ENCODE data around the gene SLC25A29.

The SLC25A29 gene

GRCh38 chr14:100295376-100296105 is 10.7 kb downstream of the SLC25A29 start:
- WGBS (ENCODE audit: extremely low coverage, insufficient coverage, insufficient read length) = no CpG with 5 or more reads among the region's 16 CpGs
- Histone ChIP-seq H3K79me2 (ENCODE audit: control insufficient read depth, insufficient read depth, low read length, poor library complexity) (no peaks in the 10 kb centered on the region), H2AK5ac (ENCODE audit: low read length) (no peak overlapping the region), H2BK120ac (ENCODE audit: insufficient read depth, low read length, poor library complexity) (no peak overlapping the region), H4K91ac (ENCODE audit: low read depth, low read length) (no peak overlapping the region), H3K18ac (ENCODE audit: low read length) (no peak overlapping the region), H3K4ac (ENCODE audit: low read depth, low read length) (no peak overlapping the region), H3K27ac (ENCODE audit: low read depth, low read length) (no peak overlapping the region), H2BK5ac (ENCODE audit: low read depth, low read length, poor library complexity) (no peak overlapping the region), H3K23ac (ENCODE audit: low read length) (no peak overlapping the region), H3K4me3 (ENCODE audit: low read depth, low read length) (no peak overlapping the region), H3K27me3 (ENCODE audit: insufficient read depth, low read length) (no peaks in the 10 kb centered on the region), H3K9me3 (ENCODE audit: insufficient read depth, low read depth, low read length) (peaks cover 2% of the 10 kb centered on the region), H3K14ac (ENCODE audit: low read length) (no peak overlapping the region), H3K9ac (ENCODE audit: low read length) (no peak overlapping the region), H3K36me3 (ENCODE audit: control insufficient read depth in 1 of 2, insufficient read depth in 2 of 2, low read length in 2 of 2) (peaks cover 26 to 39% of the 10 kb centered on the region in 2 experiments), H4K8ac (ENCODE audit: low read depth, low read length) (no peak overlapping the region), H2AFZ (ENCODE audit: insufficient read depth, low read length, poor library complexity) (no peak overlapping the region), H3K79me1 (ENCODE audit: low read length) (no peaks in the 10 kb centered on the region), H2BK12ac (ENCODE audit: low read length) (no peak overlapping the region), H3K4me1 (ENCODE audit: control insufficient read depth in 1 of 2, insufficient read depth in 2 of 2, low read length in 2 of 2) (no peaks in the 10 kb centered on the region), H3K4me2 (ENCODE audit: low read length) (no peak overlapping the region), H4K12ac (ENCODE audit: low read depth, low read length) (no peak overlapping the region)
- DNase-seq = no peak

- H3K79me1 ChIP-seq (ENCODE audit: low read length) = no peaks in the 10 kb centered on the region
- no peak for DNase-seq
- H4K91ac ChIP-seq (ENCODE audit: low read depth, low read length) = no peak overlapping the region
- H2BK5ac ChIP-seq (ENCODE audit: low read depth, low read length, poor library complexity) = no peak overlapping the region
- no peak overlapping the region for H3K9ac ChIP-seq (ENCODE audit: low read length)
- WGBS (ENCODE audit: extremely low coverage, insufficient coverage, insufficient read length) = no CpG with 5 or more reads among the region's 2 CpGs
- no peak overlapping the region for H3K14ac ChIP-seq (ENCODE audit: low read length)
- H4K12ac ChIP-seq (ENCODE audit: low read depth, low read length) = no peak overlapping the region
- H2AFZ ChIP-seq (ENCODE audit: insufficient read depth, low read length, poor library complexity) = no peak overlapping the region
- H3K23ac ChIP-seq (ENCODE audit: low read length) = no peak overlapping the region
- no peak overlapping the region for H4K8ac ChIP-seq (ENCODE audit: low read depth, low read length)
- H3K18ac ChIP-seq (ENCODE audit: low read length) = no peak overlapping the region
- no peak overlapping the region for H3K27ac ChIP-seq (ENCODE audit: low read depth, low read length)
- H2BK120ac ChIP-seq (ENCODE audit: insufficient read depth, low read length, poor library complexity) = no peak overlapping the region
- H3K79me2 ChIP-seq (ENCODE audit: control insufficient read depth, insufficient read depth, low read length, poor library complexity) = no peaks in the 10 kb centered on the region
- H3K27me3 ChIP-seq (ENCODE audit: insufficient read depth, low read length) = no peaks in the 10 kb centered on the region
- H2AK5ac ChIP-seq (ENCODE audit: low read length) = no peak overlapping the region
- no peak overlapping the region for H3K4me3 ChIP-seq (ENCODE audit: low read depth, low read length)
- H3K4me1 ChIP-seq (ENCODE audit: control insufficient read depth in 1 of 2, insufficient read depth in 2 of 2, low read length in 2 of 2) = peaks cover 0 to 5% of the 10 kb centered on the region in 2 experiments
- peaks cover 2% of the 10 kb centered on the region for H3K9me3 ChIP-seq (ENCODE audit: insufficient read depth, low read depth, low read length)
- H3K4ac ChIP-seq (ENCODE audit: low read depth, low read length) = no peak overlapping the region
- H3K4me2 ChIP-seq (ENCODE audit: low read length) = no peak overlapping the region
- H3K36me3 ChIP-seq (ENCODE audit: control insufficient read depth in 1 of 2, insufficient read depth in 2 of 2, low read length in 2 of 2) = peaks cover 28 to 41% of the 10 kb centered on the region in 2 experiments
- H2BK12ac ChIP-seq (ENCODE audit: low read length) = no peak overlapping the region
Observed at GRCh38 chr14:100294963-100295330, 11.3 kb downstream of the SLC25A29 start.

GRCh38 chr14:100294213-100294962 is 11.9 kb downstream of the SLC25A29 start:
- no peak overlapping the region for H2AK5ac ChIP-seq (ENCODE audit: low read length)
- H3K4ac ChIP-seq (ENCODE audit: low read depth, low read length) = no peak overlapping the region
- no peak overlapping the region for H3K18ac ChIP-seq (ENCODE audit: low read length)
- DNase-seq = no peak
- no peak overlapping the region for H3K4me2 ChIP-seq (ENCODE audit: low read length)
- no peak overlapping the region for H3K23ac ChIP-seq (ENCODE audit: low read length)
- no peak overlapping the region for H2BK120ac ChIP-seq (ENCODE audit: insufficient read depth, low read length, poor library complexity)
- H4K91ac ChIP-seq (ENCODE audit: low read depth, low read length) = no peak overlapping the region
- H2BK12ac ChIP-seq (ENCODE audit: low read length) = no peak overlapping the region
- peaks cover 2% of the 10 kb centered on the region for H3K9me3 ChIP-seq (ENCODE audit: insufficient read depth, low read depth, low read length)
- no peak overlapping the region for H3K4me3 ChIP-seq (ENCODE audit: low read depth, low read length)
- H2AFZ ChIP-seq (ENCODE audit: insufficient read depth, low read length, poor library complexity) = no peak overlapping the region
- H3K9ac ChIP-seq (ENCODE audit: low read length) = no peak overlapping the region
- H3K79me2 ChIP-seq (ENCODE audit: control insufficient read depth, insufficient read depth, low read length, poor library complexity) = no peaks in the 10 kb centered on the region
- no peak overlapping the region for H3K27ac ChIP-seq (ENCODE audit: low read depth, low read length)
- no CpG with 5 or more reads among the region's 12 CpGs for WGBS (ENCODE audit: extremely low coverage, insufficient coverage, insufficient read length)
- no peak overlapping the region for H3K14ac ChIP-seq (ENCODE audit: low read length)
- no peaks in the 10 kb centered on the region for H3K79me1 ChIP-seq (ENCODE audit: low read length)
- no peak overlapping the region for H4K8ac ChIP-seq (ENCODE audit: low read depth, low read length)
- H3K36me3 ChIP-seq (ENCODE audit: control insufficient read depth in 1 of 2, insufficient read depth in 2 of 2, low read length in 2 of 2) = peaks cover 28 to 41% of the 10 kb centered on the region in 2 experiments
- no peak overlapping the region for H2BK5ac ChIP-seq (ENCODE audit: low read depth, low read length, poor library complexity)
- H4K12ac ChIP-seq (ENCODE audit: low read depth, low read length) = no peak overlapping the region
- no peaks in the 10 kb centered on the region for H3K27me3 ChIP-seq (ENCODE audit: insufficient read depth, low read length)
- H3K4me1 ChIP-seq (ENCODE audit: control insufficient read depth in 1 of 2, insufficient read depth in 2 of 2, low read length in 2 of 2) = peaks cover 0 to 7% of the 10 kb centered on the region in 2 experiments

- Histone ChIP-seq H3K9me3 (ENCODE audit: insufficient read depth, low read depth, low read length) (peaks cover 2% of the 10 kb centered on the region), H4K12ac (ENCODE audit: low read depth, low read length) (no peak overlapping the region), H3K14ac (ENCODE audit: low read length) (no peak overlapping the region), H2BK5ac (ENCODE audit: low read depth, low read length, poor library complexity) (no peak overlapping the region), H3K4ac (ENCODE audit: low read depth, low read length) (no peak overlapping the region), H3K4me1 (ENCODE audit: control insufficient read depth in 1 of 2, insufficient read depth in 2 of 2, low read length in 2 of 2) (peaks cover 0 to 7% of the 10 kb centered on the region in 2 experiments), H2BK120ac (ENCODE audit: insufficient read depth, low read length, poor library complexity) (no peak overlapping the region), H3K23ac (ENCODE audit: low read length) (no peak overlapping the region), H3K79me1 (ENCODE audit: low read length) (no peaks in the 10 kb centered on the region), H3K27ac (ENCODE audit: low read depth, low read length) (no peak overlapping the region), H3K4me2 (ENCODE audit: low read length) (no peak overlapping the region), H3K79me2 (ENCODE audit: control insufficient read depth, insufficient read depth, low read length, poor library complexity) (no peaks in the 10 kb centered on the region), H2AFZ (ENCODE audit: insufficient read depth, low read length, poor library complexity) (no peak overlapping the region), H2BK12ac (ENCODE audit: low read length) (no peak overlapping the region), H3K27me3 (ENCODE audit: insufficient read depth, low read length) (no peaks in the 10 kb centered on the region), H3K36me3 (ENCODE audit: control insufficient read depth in 1 of 2, insufficient read depth in 2 of 2, low read length in 2 of 2) (peaks cover 28 to 39% of the 10 kb centered on the region in 2 experiments), H3K18ac (ENCODE audit: low read length) (no peak overlapping the region), H3K9ac (ENCODE audit: low read length) (no peak overlapping the region), H4K8ac (ENCODE audit: low read depth, low read length) (no peak overlapping the region), H4K91ac (ENCODE audit: low read depth, low read length) (no peak overlapping the region), H2AK5ac (ENCODE audit: low read length) (no peak overlapping the region), H3K4me3 (ENCODE audit: low read depth, low read length) (no peak overlapping the region)
- WGBS (ENCODE audit: extremely low coverage, insufficient coverage, insufficient read length) = no CpG with 5 or more reads among the region's 14 CpGs
- DNase-seq = no peak
Observed at GRCh38 chr14:100293497-100294212, 12.6 kb downstream of the SLC25A29 start.

All from trophoblast cell (in vitro differentiated cells and primary cell).